Measurements from ENCODE around the gene CDCA4.

The CDCA4 gene

DNA sequence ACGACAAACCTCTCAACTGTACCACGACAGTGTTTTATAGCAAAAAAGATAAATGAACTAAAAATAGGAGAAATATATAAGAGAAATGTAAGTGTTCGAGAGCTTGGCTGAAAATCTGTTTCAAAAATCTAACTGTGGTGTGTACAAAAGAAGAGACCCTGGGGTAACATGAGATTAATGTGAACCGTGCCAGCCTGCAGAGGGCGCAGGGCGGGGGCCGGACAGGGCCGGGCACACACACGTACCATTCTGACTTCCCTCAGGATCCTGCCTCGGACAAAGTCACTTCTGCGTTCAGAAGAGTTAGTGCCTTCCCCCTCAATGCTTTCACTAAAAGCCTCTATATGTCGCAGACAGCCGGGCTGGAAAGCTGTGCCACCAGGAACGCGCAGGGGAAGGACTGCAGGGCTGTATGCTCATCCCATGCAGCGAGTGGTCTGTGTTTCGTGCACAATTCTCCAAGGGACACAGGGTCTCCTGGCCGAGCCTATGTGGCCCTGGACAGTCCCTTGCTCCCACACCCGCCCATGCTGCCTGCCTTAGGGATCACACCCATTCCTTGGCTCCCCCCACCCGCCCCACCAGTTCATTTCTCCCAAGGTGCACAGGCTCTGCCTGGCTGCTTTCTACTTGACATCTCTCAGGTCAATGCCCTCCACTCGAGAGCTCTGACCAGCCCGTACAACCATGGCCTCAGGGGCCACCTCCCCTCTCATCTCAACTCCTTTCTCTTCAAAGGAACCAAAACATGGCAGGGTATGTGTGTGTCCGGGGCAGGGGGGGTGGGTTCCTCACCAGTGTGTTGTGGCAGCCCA, 8.5 kb downstream of the CDCA4 start:
- peak; percentile 46 to 74 for DNase-seq

DNA sequence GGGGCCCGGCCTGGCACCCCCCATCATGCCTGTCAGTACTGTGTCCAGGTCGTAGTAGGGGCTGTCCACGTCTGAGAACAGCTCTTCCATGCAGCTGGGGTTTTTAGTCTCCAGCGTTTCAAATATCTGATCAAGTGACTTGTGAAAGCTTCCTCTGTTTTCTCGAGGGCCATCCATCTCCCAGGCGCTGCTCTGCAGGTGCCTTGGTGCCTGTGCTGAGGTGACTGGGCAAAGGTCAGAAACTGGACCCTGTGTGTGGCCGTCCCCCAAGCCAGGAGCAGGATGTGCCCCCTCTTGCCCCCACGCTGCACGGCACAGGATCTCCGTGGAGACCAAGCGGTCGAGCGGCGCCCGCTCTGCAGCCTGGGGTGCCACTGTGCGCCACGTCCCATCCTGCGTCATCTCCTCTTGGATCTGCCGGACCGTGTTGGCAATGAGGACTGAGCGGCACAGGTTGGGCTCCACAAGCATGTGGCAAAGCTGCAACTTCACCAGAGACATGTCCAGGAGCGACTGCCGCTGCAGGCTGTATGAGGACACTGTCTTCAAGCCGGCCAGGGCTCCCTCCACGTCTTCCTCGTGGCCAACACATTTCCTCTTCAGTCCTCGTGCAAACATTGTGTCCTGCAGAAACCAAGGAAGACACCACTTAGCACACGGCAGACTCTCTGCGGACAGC, 9.4 kb downstream of the CDCA4 start:
- no peak for DNase-seq

DNA sequence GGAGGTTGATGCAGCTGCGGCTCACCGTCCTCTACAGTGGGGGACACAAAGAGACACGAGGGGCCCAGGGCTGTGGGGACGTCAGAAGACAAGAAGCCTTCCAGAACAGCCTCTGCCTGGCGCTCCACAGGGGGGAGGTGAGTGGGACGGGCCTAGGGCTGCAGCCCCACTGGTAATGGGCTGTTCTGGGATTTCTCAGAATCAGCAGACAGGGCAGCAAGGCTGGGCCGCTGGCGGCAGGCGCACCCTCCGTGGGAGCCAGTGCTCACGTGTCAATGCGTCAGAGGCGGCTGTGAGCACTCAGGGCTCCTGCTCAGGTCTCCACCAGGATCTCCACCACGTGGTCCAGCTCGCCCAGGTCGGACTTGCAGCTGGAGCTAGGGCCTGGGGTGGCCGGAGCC, 10.0 kb downstream of the CDCA4 start:
- no peak for DNase-seq

DNA sequence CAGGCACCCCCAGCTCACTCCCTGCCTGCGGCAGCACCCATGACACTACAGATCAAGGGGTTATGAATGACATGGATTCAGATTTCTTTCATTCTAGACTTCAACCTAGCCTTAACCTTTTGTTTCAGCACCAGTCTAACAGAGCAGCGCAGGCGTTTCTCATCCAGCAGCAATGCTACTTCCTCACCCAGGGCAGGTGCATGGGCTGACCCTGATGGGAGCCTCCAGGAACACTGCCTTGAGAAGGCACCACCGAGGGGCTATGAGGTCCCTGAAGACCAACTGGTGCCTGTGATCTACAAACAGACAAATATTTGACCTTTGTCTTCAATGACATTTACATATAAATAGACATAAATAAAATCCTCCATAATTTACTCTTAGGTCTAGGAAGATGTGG, 10.8 kb downstream of the CDCA4 start:
- no peak for DNase-seq

DNA sequence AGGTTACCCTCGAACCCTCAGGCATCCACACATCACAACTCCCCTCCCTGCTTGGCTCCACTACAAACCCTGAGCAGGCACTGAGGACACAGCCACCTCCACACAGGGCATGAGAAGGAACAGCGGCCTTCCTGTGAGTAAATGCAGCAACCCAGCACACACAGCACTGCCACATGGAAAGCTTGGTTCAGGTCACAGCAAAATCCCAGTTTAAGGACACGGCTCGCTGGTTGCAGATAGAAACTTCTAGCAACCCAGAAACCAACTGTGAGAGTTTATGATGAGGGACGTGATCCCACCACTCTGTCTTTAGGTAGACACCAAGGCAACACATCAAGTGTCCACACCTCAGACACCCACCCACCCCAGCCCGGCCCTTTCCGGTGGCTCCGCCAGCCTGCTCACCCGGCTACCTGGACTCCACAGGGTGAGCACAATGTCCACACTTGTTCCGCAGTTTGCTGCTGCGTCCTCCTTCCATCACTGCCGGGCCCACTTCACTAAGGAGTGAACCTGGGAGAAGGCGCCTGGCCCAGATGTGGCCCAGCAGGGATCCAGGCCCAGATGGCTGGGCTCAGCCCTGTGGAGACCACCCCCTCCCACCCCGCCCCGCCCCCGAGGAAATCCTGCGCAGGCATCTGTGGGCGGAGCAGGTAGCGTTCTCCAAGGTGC, 13.2 kb downstream of the CDCA4 start:
- no peak for DNase-seq

DNA sequence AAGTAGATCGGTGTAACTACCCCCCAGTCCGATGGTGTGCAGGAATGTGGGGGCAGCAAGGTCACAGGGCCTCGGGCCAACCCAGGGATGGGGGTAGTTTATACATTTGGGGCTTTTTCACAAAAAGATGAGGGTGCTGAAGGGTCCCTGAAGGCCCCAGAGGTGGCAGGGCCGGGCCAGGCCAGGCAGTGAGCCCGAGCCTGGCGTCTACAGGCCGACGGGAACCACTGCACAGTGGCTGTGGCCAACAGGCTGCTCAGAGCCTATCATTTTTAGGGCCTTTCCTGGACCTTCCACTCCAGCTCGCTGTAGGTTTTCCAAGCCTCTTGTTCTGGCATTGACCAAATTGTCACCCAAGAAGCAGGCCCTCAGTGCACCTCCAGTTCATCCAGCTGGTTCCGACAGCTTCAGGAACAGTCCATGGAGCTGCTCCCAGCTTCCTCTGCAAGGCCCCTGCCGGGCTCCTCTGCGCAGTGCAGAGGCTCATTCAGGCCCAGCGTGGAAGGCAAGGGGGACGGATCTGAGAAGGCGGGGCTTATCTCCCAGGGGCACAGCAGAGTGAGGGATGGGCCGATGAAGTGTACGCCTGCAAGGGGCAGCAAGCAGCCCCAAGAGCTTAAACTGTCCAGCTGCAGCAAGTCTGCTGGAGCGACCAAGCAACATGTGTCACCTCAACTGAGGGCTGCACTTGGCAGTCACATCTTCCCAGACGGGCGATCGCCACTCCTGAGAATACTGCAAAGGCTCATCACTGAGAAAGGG, 13.9 kb downstream of the CDCA4 start:
- no peak for DNase-seq

DNA sequence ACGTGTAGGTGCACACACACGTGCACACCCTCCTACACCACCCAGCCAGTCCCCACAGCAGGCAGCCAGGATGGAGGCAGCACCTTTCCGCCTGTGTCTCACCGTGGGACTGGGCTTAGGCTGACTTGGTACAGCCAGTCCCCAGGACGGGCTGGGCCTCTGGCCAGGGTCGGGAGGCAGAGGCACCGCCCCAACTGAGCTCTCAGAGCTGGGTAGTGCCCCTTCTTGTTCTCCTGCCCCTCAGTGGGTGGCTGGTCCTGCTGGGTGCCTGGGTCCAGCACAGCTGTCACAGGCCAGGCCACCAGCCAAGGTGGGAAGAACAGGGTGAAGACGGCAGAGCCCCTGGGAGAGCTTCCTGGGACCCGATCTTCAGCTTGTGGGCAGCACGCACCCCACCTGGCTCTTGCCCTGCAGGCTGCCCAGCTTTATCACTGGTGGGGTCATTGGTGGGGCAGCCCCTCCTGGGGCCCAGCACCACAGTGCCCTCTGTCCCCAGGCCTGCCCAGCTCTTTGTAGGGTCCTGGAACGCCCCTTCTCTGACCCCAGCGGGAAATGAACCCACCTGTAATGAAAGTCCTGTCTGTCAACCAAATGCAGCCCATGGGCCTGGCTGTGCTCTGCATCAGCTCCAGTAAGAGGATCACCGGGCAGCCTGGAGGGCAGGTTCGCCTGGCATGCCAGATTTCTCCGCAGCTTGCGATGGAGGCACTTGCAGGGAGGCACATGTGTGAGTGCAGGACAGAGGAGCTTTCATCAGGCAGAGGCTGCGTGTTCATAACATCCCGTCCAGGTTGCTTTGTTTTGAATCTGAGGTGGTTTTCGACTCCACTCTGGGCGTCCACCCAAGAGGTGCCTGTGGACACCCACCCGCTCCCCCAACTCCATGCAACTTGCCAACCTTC, 14.7 kb downstream of the CDCA4 start:
- DNase-seq: no peak

DNA sequence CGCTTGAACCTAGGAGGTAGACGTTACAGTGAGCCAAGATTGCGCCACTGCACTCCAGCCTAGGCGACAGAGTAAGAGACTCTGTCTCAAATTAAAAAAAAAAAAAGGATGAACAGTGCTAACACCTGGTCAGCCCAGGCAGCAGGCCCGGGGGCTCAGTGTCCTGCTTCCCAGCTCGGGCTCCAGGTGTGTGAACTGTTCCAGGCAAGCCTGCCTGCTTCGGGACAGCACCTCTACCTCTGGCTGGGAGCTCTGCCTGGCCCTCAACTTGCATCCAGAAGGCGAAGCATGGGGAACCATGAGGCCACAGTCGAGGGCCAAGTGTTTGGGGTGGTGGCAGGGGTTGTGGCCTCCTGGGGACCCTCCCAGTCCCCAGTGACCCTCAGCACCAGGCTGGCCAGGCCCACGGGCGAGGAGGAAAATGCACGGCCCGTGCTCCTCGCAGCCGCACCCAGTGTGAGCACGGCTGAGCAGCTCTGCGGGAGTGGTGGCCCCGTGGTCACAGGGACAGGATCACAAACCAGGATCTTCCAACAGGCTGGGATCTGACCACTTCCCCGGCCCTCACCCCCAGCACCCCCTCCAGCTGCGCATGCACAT, 15.5 kb downstream of the CDCA4 start:
- no peak for DNase-seq

DNA sequence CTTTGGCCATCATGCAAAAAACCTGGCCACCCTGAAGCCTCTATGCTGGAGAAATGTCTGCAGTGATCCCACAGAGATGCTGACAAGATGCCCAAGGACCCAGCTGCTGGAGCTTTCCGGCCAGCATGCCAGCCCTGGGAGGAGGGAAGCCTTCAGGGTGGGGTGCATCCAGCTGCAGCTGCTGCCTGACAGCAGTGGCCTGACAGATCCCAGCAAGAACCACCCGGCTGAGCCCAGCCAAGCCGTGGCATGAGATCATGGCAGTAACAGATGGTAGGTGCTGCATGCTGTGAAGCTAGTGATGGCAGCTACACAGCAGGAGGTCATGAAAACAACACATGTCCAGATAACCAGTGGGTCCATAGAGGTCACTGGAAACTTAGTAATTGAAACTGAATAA, 21.5 kb downstream of the CDCA4 start:
- DNase-seq: no peak

DNA sequence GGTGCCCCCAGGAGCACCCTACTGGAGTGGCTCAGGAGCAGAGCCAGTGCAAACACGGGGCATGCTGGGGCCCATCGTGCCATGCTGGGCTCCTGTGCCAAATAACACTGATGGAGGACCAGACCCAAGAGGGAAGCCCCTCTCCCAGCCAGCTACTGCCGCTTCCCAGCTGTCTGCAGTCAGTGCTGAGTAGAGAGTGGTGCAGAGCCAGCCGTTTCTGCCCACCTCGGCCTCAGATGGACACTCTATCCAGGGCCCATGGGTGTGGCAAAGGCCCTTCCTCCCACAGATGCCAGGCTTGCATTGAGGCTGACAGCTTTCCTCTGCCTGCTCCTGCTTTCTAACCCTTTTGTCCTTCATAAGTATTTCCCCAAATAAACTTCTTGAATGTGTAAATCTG, 22.1 kb downstream of the CDCA4 start:
- DNase-seq: no peak

DNA sequence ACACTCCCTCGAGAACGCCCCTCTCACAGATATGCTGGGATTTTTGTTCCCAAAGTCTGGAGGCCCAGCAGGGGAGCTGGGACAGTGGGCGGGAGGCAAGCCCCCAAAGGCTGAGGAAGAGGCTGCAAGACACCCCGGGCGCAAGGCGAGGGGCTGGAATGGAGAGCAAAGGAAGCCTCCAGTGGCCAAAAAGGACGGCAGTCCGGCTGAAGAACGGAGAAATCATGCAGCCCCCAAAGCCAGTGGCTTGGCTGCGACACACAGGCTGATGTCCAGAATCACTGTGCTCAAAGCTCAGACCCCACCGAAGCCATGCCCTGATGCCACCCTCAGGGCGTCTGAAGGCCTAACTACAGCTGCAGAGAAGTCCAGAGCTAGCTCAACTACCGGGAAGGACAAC, 24.4 kb downstream of the CDCA4 start:
- DNase-seq: no peak

DNA sequence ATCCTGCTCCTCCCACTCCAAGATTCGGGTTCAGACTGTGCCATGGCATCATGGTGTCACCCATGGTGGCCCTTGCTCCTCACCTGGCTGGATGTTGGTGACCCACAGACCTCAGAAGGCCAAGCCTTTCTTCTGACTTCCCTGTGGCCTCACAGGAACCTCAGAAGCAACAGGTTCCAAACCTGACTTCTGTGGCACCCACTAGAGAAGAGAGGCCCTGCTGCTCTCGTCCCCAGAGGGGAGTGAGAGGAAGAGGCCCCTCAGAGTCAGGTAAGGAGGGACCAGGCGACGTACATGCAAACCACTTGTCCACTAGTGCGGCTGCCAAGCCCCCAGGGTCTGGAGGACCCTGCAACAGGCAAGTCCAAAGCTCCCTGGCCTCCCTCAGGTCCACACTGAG, 24.9 kb downstream of the CDCA4 start:
- no peak for DNase-seq

DNA sequence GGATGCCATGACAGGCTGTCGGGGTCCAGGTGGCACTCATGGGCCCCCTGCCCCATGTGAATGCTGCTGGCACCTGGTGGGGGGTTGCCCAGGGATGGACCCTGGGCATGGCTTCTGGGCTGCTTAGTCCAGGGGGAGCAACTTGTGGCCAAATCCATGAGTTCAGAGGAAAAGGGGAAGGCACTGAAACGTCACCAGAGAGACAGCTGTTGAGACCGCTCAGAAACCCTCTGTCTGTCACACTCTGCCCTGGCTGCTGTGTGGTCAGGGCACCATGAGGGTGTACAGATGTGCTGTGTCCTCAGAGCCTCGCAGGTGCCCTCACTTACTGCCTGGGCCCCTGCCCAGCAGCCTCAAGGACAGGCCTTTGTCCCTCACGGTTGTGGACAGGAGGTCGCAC, 25.9 kb downstream of the CDCA4 start:
- no peak for DNase-seq

DNA sequence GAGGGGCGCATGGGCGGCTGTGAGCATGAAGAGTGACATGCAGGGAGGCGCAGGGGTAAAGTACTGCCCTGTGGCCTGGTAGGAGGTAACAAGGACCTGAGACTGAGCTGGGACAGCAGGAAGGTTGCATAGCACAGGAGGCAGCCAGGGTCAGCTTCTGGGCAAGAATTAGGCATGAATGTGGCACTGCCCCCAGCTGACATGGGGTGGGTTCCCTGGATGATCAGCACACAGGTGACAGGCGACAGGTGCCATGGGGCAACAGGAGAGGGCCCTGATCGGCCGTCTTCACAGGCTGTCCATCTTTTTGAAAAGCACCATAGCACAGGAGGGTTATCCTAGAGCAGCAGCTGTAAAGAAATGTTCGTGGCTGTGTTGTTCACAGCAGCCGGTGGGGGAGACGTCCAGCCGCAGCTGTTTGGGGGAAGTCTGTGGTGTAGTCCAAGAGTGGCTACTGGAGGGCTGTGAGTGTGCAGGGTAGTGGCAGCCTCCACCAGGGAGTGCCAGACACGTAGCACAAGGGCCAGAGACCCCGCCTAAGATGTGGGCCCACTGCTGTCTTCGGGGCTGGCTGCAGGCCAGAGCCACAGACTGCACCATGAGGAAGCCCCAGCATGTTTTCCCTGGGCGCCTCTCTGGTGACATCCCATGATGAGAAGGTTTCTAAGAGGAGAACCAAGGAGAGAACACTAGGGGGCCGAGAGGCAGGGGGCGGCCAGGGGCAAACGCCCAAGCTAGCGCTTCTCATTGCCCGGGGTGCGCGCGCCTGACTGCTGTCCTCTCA, 26.9 kb downstream of the CDCA4 start:
- no peak for DNase-seq

DNA sequence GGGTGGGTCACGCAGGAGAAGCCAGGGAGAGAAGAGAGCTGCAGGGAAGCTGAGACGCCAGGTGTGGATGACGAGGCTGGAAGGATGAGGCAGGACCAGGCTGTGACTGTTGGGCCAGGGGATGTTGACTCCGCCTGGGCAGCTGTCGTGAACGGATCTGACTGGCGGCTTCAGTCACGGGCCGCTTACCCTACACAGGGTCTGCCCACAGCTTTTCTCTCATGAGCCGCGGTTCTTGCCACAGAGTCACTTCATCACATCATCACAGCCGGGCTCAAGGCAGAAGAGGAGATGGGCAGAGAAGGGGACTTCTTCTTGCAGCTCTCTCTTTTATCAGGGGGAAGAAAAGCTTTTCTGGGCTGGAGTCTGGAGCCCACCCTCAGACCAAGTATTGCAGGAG, 27.6 kb downstream of the CDCA4 start:
- DNase-seq: peak in 1 of 2 experiments; percentile 65

DNA sequence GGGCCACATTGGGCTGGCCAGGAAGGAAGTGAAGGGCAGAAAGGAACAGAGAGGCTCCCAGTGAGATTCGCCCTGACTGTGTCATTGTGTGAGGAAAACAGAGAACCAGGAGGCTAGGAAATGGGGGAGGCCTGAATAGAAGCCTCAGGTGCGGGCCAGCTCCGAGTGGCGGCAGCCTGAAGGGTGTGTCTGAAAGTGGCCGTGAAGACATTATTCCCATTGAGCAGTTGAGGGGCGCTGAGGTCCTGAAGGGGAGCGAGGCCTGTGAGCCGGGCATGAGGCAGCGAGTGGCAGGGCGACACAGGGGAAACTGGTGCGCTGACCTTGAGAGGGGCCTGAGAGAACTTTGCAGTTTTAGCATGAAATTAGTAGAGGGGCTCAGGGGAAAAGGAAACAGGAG, 28.4 kb downstream of the CDCA4 start:
- no peak for DNase-seq

DNA sequence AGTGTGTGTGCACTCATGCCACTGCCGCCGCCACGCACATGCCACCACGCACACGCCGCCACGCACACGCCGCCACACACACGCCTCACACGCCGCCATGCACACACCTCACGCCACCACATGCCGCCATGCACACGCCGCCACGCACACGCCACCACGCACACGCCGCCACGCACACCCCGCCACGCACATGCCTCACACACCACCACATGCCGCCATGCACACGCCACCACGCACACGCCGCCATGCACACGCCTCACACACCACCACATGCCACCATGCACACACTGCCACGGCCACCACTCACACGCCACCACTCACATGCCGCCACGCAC, 29.0 kb downstream of the CDCA4 start:
- DNase-seq: no peak

DNA sequence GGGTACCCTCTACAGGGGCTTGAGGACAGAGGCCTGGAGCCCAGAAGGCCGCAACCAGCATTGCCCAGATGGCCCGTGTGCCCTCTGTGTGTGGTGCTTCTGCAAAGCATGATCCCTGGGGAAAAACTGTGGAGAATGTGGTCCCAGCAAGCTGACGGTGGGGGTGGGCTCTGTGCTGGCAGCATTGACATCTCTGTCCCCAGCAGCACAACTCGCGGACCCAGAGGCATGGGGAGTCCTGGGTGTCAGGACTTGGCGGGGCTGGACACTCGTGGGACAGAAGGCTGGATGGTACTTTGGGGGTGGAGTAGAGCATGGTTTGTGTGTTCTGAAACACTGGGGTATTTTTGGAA, 31.0 kb downstream of the CDCA4 start:
- DNase-seq: no peak

DNA sequence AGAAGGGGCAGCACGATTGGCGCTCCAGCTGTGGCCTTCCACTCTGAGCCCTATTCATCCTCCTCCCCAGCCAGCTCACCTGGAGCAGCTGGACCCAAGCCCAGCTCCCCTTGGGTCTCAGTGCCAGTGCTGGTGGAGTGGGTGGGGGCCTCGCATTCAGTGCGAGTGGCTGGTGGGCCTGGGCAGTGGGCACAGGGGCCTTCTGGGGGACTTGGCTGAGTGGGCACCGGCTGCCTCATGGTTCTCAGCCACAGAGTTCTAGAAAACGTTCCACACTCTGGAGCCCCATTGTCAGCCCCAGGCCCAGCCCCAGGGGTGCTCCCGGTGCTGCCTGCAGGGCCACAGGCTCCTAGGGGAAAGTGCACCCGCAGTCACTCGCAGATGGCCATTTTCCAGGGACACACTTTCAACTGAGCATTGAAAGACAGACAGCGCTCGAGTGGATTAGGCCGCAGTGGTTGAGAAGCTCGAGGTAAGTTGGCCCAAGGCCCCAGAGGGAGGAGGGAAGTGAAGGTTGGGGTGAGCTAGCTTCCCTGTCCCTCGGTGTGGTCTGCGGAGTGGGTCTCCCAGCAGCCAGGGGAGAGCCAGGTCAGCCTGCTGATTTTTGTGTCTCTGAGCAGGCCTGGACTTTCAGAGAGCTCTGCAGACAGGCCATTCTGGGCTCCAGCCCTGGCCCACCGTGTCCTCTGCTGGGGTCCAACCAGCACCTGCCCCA, 31.5 kb downstream of the CDCA4 start:
- no peak for DNase-seq

DNA sequence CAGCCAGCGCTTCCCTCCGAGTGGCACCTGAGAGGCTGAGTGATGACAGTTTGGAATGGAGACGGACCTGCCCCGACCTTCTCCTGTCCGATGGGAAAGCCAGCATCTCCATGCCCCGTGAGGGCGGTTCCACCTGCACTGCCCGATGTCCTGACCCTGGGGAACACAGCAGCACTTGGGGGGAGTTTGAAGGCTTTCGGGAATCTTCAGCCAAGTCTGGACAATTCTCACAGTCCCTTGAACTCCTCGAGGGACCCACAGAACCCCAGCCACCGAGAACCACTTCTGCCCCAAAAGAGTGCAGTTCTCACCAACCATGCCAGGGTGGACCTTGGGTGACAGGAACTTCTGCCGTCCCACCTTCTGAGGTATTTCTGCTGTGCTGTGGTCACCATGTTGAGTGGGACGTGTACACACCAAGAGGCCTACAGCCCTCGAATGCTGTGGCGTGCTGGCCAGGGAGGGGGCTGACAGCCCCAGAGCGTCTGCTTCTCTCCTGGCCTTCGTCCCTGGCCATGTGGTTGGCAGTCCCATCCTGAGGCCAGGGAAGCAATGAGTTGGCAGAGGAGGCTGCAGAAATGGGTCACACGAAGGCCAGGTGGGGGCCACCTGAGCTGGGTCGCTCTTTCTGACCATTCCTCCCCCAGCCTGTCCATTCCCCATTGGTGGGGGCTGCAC, 34.3 kb downstream of the CDCA4 start:
- no peak for DNase-seq

Measured in NCI-H526 (cell line).